ENCODE data around the gene TNKS2.

GRCh38 chr10:91771907-91772306, 26.3 kb upstream of the TNKS2 start:
- TF ChIP-seq, protein P1, sequence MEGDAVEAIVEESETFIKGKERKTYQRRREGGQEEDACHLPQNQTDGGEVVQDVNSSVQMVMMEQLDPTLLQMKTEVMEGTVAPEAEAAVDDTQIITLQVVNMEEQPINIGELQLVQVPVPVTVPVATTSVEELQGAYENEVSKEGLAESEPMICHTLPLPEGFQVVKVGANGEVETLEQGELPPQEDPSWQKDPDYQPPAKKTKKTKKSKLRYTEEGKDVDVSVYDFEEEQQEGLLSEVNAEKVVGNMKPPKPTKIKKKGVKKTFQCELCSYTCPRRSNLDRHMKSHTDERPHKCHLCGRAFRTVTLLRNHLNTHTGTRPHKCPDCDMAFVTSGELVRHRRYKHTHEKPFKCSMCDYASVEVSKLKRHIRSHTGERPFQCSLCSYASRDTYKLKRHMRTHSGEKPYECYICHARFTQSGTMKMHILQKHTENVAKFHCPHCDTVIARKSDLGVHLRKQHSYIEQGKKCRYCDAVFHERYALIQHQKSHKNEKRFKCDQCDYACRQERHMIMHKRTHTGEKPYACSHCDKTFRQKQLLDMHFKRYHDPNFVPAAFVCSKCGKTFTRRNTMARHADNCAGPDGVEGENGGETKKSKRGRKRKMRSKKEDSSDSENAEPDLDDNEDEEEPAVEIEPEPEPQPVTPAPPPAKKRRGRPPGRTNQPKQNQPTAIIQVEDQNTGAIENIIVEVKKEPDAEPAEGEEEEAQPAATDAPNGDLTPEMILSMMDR (IDR thresholded peaks at IDR 0.05): no peak
- TF ChIP-seq POLR2A (IDR thresholded peaks at IDR 0.05): no peak

Data from breast epithelium (tissue), 3 donors.